Measurements from ENCODE around the gene DDA1. TPM values are rescaled to one million over a fixed set of nuclear protein-coding genes. Genes with fewer than 3 reads are reported as not detected.

DDA1 gene
- polyA plus RNA-seq, 1 experiment, result 38.7 TPM

DNA sequence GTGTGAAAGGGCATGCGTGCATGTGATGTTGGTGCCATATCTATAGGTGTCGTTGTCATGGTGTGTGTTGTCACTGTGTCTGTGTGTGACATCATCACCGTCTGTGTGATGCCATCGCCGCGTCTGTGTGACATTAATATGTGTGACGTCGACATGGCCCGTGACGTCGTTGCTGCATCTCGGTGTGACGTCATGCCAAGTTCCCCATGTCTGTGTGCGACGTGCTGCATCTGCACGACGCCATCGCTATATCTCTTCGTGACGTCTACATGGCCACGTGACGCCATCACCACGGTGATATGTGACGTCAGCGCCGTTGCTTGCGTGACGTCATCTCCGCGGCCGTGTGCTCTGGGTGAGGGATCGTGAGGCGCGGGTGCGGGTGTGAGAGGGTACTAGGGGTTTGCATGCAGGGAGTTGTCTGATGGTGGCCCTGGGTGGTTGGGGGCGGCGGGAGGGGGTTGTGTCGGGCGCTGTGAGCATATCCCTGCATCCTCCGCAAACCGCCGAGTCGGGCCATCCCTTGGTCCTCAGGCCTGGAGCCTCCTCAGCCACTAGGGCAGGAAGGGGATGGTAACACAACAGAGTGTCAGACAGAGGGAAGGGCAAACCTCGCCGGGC is 42.6 kb downstream of the DDA1 start:
- Histone ChIP-seq H3K9me3 (ENCODE audit: control insufficient read depth, insufficient read depth, low read length) (no peaks in the 10 kb centered on the region; the same call in 1 of the 2 replicates), H3K27ac (ENCODE audit: low read depth, low read length) (no peak overlapping the region), H3K4me3 (ENCODE audit: low read depth, low read length) (no peak overlapping the region), H3K27me3 (ENCODE audit: control insufficient read depth, insufficient read depth, low read length) (peaks cover 8% of the 10 kb centered on the region)
- DNase-seq (ENCODE audit: low read depth, low spot score), result no peak
- TF ChIP-seq, protein P1, sequence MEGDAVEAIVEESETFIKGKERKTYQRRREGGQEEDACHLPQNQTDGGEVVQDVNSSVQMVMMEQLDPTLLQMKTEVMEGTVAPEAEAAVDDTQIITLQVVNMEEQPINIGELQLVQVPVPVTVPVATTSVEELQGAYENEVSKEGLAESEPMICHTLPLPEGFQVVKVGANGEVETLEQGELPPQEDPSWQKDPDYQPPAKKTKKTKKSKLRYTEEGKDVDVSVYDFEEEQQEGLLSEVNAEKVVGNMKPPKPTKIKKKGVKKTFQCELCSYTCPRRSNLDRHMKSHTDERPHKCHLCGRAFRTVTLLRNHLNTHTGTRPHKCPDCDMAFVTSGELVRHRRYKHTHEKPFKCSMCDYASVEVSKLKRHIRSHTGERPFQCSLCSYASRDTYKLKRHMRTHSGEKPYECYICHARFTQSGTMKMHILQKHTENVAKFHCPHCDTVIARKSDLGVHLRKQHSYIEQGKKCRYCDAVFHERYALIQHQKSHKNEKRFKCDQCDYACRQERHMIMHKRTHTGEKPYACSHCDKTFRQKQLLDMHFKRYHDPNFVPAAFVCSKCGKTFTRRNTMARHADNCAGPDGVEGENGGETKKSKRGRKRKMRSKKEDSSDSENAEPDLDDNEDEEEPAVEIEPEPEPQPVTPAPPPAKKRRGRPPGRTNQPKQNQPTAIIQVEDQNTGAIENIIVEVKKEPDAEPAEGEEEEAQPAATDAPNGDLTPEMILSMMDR (IDR thresholded peaks at IDR 0.05; ENCODE audit: low read depth, low read length), result no peak
- ChIA-PET CTCF (no interaction called here), POLR2A (no interaction called here)

DNA sequence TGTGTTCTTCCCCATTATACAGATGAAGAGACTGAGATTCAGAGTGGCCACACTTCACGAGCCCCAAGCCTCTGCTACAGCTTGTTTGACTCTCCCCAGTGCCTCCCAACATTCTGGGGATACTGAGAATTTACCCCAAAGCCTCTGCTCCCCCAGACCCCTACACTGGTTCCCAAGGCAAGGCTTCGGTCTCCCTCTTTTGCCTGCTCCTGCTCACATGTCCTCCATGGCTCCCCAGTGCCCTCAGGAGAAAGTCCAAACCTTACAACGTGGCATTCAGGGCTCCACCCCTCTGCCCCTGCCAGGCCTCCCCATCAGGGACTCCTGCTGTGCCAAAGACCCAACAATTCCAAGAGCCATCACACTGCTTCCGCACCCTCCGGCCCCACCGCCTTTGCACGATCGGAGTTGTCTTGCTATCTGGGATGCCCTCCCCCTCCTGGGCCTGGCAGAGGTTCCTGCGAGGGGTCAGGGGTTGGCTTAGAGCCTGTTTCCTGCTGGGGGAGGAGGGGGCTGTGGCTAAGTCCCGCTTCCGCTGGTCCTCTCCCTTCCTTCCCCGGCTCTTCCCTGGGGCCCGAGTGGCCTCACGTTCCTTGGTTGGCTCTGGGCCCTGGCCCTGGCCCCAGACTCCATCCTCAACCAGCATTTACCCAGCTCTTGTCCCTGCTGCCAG is 43.4 kb downstream of the DDA1 start:
- TF ChIP-seq, protein P1 (IDR thresholded peaks at IDR 0.05; ENCODE audit: low read depth, low read length), result no peak
- H3K27me3 ChIP-seq (ENCODE audit: control insufficient read depth, insufficient read depth, low read length), result peaks cover 8% of the 10 kb centered on the region
- H3K4me3 ChIP-seq (ENCODE audit: low read depth, low read length), result no peak overlapping the region
- ChIA-PET CTCF (no interaction called here), POLR2A (interaction anchor here (0.6 kb wide), 1 partner anchor 60 kb away, joined by 3 read pairs; no protein-coding TSS in a partner anchor)
- no peak for DNase-seq (ENCODE audit: low read depth, low spot score)
- H3K27ac ChIP-seq (ENCODE audit: low read depth, low read length), result no peak overlapping the region
- H3K9me3 ChIP-seq (ENCODE audit: control insufficient read depth, insufficient read depth, low read length), result no peaks in the 10 kb centered on the region; the same call in 1 of the 2 replicates

DNA sequence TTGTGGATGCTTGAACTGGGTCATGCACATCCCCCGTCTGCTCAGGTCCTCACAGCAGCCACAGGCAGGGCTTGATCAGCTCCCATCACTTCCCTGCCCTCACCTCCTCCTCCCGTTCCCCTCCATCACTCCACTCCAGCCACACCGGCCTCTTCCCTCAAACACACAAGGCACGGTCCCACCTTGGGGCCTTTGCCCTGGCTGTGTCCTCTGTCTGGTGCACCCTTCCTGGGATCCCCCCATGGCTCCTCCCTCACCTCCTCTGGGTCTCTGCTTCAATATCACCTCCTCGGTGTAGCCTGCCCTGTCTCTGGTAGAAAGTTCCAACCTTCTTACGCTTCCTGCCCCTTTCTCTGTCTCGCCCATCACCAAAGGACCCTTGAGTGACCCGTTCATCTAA is 44.0 kb downstream of the DDA1 start:
- H3K4me3 ChIP-seq (ENCODE audit: low read depth, low read length), result no peak overlapping the region
- POLR2A ChIA-PET, result no interaction called here
- peaks cover 9% of the 10 kb centered on the region for H3K27me3 ChIP-seq (ENCODE audit: control insufficient read depth, insufficient read depth, low read length)
- DNase-seq (ENCODE audit: low read depth, low spot score), result no peak
- CTCF ChIA-PET, result no interaction called here
- H3K27ac ChIP-seq (ENCODE audit: low read depth, low read length), result no peak overlapping the region
- TF ChIP-seq, protein P1 (IDR thresholded peaks at IDR 0.05; ENCODE audit: low read depth, low read length), result no peak
- H3K9me3 ChIP-seq (ENCODE audit: control insufficient read depth, insufficient read depth, low read length), result no peaks in the 10 kb centered on the region; the same call in 1 of the 2 replicates

DNA sequence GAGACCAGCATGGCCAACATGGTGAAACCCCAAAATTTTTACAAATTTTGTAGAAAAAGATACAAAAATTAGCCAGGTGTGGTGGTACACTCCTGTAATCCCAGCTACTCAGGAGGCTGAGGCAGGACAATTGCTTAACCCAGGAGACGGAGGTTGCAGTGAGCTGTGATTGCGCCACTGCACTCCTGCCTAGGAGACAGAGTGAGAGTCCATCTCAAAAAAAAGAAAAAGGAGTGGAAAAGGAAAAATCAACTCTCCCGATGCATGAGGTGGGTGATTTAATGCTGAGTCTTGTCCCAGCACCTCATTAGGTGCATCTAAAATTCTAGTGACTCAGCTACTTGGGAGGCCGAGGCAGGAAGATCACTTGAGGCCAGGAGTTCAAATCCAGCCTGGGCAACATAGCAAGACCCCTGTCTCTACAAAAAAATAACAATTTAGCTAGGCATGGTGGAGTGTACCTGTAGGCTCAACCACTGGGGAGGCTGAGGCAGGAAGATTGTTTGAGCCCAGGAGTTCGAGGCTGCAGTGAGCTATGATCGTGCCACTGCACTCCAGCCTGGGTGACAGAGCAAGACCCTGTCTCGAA is 47.8 kb downstream of the DDA1 start:
- peaks cover 9% of the 10 kb centered on the region for H3K27me3 ChIP-seq (ENCODE audit: control insufficient read depth, insufficient read depth, low read length)
- POLR2A ChIA-PET, result no interaction called here
- no peak for DNase-seq (ENCODE audit: low read depth, low spot score)
- H3K4me3 ChIP-seq (ENCODE audit: low read depth, low read length), result no peak overlapping the region
- no peak overlapping the region for H3K27ac ChIP-seq (ENCODE audit: low read depth, low read length)
- no peaks in the 10 kb centered on the region; the same call in 1 of the 2 replicates for H3K9me3 ChIP-seq (ENCODE audit: control insufficient read depth, insufficient read depth, low read length)
- TF ChIP-seq, protein P1 (IDR thresholded peaks at IDR 0.05; ENCODE audit: low read depth, low read length), result no peak
- CTCF ChIA-PET, result interaction anchor here (2.5 kb wide), 1 partner anchor 28 kb away, joined by 12 read pairs; no protein-coding TSS in a partner anchor

DNA sequence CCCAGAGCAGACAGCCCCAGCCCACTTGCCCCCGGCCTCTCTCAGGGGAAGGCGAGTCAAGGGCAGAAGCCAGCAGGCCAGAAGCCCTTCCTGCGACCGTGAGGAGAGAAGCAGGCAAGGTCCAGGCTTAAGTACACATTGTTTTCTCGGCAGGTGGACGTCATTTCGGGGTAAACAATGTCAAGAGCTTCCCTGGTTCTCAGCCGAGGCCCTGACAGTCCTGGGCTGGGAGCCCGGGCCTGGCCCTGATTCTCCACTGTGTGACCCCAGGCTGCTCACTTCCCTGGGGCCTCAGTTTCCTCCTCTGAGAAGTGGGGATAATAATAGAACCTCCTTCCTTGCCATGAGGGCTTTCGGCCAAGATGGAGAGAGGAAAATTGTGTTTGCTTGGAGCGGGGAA is 48.4 kb downstream of the DDA1 start:
- Histone ChIP-seq H3K27ac (ENCODE audit: low read depth, low read length) (no peak overlapping the region), H3K4me3 (ENCODE audit: low read depth, low read length) (no peak overlapping the region), H3K9me3 (ENCODE audit: control insufficient read depth, insufficient read depth, low read length) (no peaks in the 10 kb centered on the region; the same call in 1 of the 2 replicates), H3K27me3 (ENCODE audit: control insufficient read depth, insufficient read depth, low read length) (peaks cover 10% of the 10 kb centered on the region)
- TF ChIP-seq, protein P1 (IDR thresholded peaks at IDR 0.05; ENCODE audit: low read depth, low read length), result no peak
- no peak for DNase-seq (ENCODE audit: low read depth, low spot score)
- CTCF ChIA-PET, result interaction anchor here (2.5 kb wide), 1 partner anchor 28 kb away, joined by 12 read pairs; no protein-coding TSS in a partner anchor
- POLR2A ChIA-PET, result no interaction called here
